ENCODE measurements around the gene MYCN.
A peak's percentile ranks its signal among the peaks of the same experiment; 100 is the strongest.
"Not testable (repeated sequence)": the region's sequence is repeated elsewhere in the genome, so short reads cannot be mapped to it uniquely, and the experiment has no call there.

Gene MYCN

GRCh38 chr2:15905986-15906491 is 34.3 kb upstream of the MYCN start:
- intact Hi-C loops (cut with DNase I), result loop anchor here (2.0 kb wide), 1 partner anchor 37 kb away; no protein-coding TSS in a partner anchor
- DNase-seq, result no peak

GRCh38 chr2:15906778-15907177 is 33.6 kb upstream of the MYCN start:
- DNase-seq, result peak in 1 of 42 donors; percentile 22
- intact Hi-C loops (cut with DNase I), result no loop called here

GRCh38 chr2:15907461-15908324 is 32.7 kb upstream of the MYCN start:
- intact Hi-C loops (cut with DNase I), result no loop called here
- peak in 2 of 42 donors; percentile 10 to 18 for DNase-seq

- intact Hi-C loops (cut with DNase I), result no loop called here
- DNase-seq, result peak in 1 of 42 donors; percentile 12
Observed at GRCh38 chr2:15908371-15908770, 32.0 kb upstream of the MYCN start.

GRCh38 chr2:15909157-15909556 is 31.2 kb upstream of the MYCN start:
- intact Hi-C loops (cut with DNase I), result no loop called here
- DNase-seq, result no peak

GRCh38 chr2:15909736-15910135 is 30.6 kb upstream of the MYCN start:
- intact Hi-C loops (cut with DNase I), result no loop called here
- DNase-seq, result peak in 1 of 42 donors; percentile 16

- intact Hi-C loops (cut with DNase I), result not testable (repeated sequence)
- DNase-seq, result peak in 2 of 42 donors; percentile 17 to 18
Observed at GRCh38 chr2:15911270-15911669, 29.1 kb upstream of the MYCN start.

- DNase-seq, result peak in 2 of 42 donors; percentile 3 to 21
- intact Hi-C loops (cut with DNase I), result no loop called here
Observed at GRCh38 chr2:15911686-15912085, 28.7 kb upstream of the MYCN start.

GRCh38 chr2:15912203-15912602 is 28.1 kb upstream of the MYCN start:
- intact Hi-C loops (cut with DNase I), result no loop called here
- peak in 31 of 42 donors; percentile 8 to 72 (median 32) for DNase-seq

- no peak for DNase-seq
- intact Hi-C loops (cut with DNase I), result no loop called here
Observed at GRCh38 chr2:15913146-15913545, 27.2 kb upstream of the MYCN start.

- intact Hi-C loops (cut with DNase I), result no loop called here
- peak in 36 of 42 donors; percentile 10 to 57 (median 30) for DNase-seq
Observed at GRCh38 chr2:15914596-15915385, 25.6 kb upstream of the MYCN start.

GRCh38 chr2:15915546-15915945 is 24.8 kb upstream of the MYCN start:
- intact Hi-C loops (cut with DNase I), result not testable (repeated sequence)
- DNase-seq, result peak in 2 of 42 donors; percentile 16 to 31

GRCh38 chr2:15916336-15916735 is 24.0 kb upstream of the MYCN start:
- intact Hi-C loops (cut with DNase I), result no loop called here
- DNase-seq, result peak in 1 of 42 donors; percentile 21

GRCh38 chr2:15918761-15919356 is 21.5 kb upstream of the MYCN start:
- DNase-seq, result peak in 2 of 42 donors; percentile 13 to 27
- intact Hi-C loops (cut with DNase I), result no loop called here

GRCh38 chr2:15919716-15920434 is 20.5 kb upstream of the MYCN start:
- peak in 3 of 42 donors; percentile 20 to 25 (median 20) for DNase-seq
- intact Hi-C loops (cut with DNase I), result no loop called here

GRCh38 chr2:15920696-15921095 is 19.7 kb upstream of the MYCN start:
- intact Hi-C loops (cut with DNase I), result no loop called here
- peak in 3 of 42 donors; percentile 1 to 18 (median 4) for DNase-seq

- intact Hi-C loops (cut with DNase I), result no loop called here
- DNase-seq, result peak in 2 of 42 donors; percentile 3 to 15
Observed at GRCh38 chr2:15923597-15923996, 16.8 kb upstream of the MYCN start.

- no peak for DNase-seq
- intact Hi-C loops (cut with DNase I), result no loop called here
Observed at GRCh38 chr2:15925819-15926218, 14.5 kb upstream of the MYCN start.

GRCh38 chr2:15926252-15926651 is 14.1 kb upstream of the MYCN start:
- no peak for DNase-seq
- intact Hi-C loops (cut with DNase I), result no loop called here

Data from head of caudate nucleus (tissue), 42 donors.